Measurements from ENCODE around the gene CHD3.

GRCh38 chr17:7839190-7839875, 49.3 kb upstream of the CHD3 start:
- TF ChIP-seq CTCF (IDR thresholded peaks at IDR 0.05) (no peak), POLR2A (IDR thresholded peaks at IDR 0.05) (no peak)
